T-helper 2 cell (primary cell): Measurements from ENCODE around the gene C12orf75.
"Not testable (repeated sequence)": the region's sequence is repeated elsewhere in the genome, so short reads cannot be mapped to it uniquely, and the experiment has no call there.

Experiments used
- DNase-seq, 5 experiments: peaks; one replicate each; pipeline versions ENCODE4 v3.0.0 to v3.0.0-alpha.2; 2012 to 2022
- total RNA-seq, 2 donors: gene quantifications; one replicate each; lab custom pipeline; 2026; lab: John Stamatoyannopoulos, UW

Gene C12orf75
- total RNA-seq = 7.2 to 17.4 reads per million in 2 donors

DNA sequence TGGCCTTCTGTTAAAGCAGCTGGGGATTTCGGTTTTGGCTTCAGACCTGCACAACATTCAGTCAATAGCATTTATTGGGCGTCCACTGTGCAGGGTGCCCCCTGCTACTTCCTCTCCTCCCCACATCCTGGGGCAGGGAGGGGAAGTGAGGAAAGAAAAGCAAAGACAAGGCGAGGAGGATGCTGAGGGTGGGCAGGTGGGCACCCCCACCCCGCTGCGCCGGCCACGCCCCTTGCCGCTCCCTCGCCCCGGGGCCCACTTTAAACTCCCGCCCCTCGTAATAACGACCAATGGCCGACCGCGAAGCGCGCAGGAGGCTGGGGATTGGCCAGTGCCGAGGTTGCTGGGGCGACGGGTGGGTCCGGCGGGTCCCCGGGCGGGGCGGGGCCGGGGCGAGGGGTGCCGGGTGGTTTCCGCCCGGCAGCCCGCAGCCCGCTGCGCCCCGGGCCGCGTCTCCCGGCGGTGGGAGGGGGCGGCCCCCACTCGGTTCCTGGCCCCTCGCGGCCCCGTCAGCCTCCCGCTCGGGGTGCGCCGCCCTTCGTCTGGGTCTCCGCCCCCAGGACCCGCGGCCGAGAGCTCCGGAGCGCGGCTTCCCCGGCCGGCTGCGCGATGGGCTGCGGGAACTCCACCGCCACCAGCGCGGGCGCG lies at the start of gene C12orf75:
C12orf75 (plus strand) TSS at position 409 of the 648 bp plus-strand sequence; CDS start at position 610, 201 bp downstream.
- DNase-seq = peak; percentile 68 to 96 (median 78)

DNA sequence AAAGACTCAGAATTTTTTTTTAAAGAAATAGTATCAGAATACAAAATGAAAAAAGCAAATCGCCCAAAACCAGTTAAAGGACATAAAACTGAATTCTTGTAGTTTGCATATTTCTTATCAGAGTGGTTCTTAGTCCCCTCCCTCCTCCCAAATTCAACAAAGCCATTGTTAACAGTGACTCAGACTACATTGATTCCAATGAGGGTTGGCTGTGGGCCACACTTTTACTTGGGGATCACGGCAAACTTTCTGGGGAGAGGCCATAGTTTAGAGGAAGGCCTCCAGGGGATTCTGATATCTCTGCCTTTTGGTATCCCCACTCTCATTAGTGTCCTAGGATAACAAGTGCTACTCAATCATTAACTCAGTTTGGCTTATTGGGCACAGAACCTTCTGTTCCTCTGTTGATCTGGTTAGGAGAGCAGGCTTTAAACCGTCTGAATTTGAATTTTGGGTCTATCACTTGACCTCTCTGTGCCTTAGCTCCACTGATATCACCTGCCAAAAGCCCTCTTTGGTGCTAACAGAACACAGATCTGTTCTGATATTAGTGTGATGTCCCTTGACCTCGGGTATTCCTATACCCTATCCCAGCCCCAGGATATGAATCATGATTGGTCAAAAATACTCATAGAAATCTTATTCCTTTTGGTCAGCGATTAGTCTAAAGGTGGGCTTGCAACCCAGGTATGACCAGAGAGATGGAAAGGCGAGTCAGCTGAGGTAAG lies 49.4 kb upstream of the C12orf75 start:
- DNase-seq = no peak

DNA sequence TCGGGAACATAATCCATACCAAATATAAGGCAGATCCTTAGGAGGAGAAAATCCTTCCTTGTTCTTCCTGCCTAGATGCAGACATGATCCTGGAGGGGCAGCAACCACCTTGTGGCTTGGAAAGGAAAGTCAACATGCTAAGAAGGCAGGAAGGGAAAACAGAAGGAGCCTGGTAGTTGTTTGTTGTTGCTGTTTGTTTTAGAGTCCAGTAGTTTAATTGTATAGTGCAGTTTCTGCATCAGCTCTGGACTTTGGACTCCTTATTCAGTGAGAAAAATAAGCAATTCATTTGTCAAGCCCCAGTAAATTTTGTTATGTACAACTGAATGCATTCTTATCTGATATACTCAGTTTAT lies 48.8 kb upstream of the C12orf75 start:
- no peak for DNase-seq

DNA sequence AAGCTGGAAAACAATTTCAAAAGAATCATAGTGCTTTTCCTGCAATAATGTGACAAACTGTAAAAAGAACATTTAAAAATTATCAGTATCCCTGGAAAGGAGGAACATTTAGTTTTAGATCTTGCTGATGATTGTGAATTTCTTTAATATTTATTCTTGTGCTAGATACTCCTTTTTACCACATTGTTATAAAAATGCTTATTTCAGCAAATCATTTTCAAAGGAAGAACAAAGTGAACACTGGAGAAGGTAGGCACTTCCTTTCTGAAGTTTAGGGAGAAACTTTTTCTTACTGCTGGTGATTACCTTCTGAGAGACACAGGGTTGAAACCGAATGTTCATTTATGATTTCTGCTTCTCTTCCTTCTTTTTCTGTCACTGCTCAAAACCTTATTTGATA lies 45.1 kb upstream of the C12orf75 start:
- no peak for DNase-seq

DNA sequence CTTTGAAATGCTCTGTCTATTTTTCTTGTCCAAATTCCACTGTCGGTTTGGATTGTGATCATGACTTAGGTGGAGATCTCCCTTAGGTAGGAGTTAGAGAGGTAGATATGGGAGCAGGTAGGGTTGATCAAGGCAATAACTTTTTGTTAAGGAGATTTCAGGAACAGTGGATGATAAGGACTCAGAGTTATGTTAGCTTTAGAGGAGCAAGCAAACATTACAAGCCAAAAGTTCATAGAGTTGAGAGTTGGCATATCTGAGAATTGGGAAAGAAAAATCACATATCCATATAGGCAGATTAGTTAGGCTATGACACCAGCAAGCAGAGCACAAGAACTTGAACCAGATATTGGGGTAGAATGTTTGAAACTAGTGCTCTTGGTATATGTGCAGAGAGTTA lies 43.1 kb upstream of the C12orf75 start:
- no peak for DNase-seq

DNA sequence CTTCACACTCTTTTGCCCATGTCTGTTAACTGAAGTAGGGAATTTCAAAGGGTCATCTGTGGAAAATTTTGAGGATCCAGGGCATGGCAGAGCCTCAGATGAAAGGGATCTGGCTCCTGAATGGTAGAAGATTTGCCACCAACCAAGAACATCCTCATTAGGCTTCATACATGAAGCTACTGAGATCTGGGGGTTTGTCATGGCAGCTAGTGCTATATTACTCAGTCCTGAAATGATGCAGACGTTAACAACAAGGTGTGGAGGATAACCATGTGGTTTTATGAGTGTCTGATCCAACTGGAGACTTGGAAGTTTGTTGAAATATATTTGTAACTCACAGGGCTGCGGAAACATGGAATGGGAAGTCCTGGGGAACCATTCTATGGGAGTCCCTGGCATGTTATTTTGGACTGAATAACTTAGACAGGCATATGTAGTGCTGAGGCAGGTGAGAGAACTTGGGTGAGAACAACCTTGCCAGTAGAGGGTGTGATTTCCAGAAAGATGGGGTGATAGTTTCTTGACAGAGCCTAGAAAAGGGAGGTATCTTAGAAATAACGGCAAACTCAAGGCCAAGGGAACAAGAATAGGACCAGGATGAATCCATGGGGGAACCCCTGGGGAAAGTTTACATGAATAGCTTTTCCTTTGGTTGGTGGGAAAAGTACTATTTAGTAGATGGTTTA lies 42.0 kb upstream of the C12orf75 start:
- DNase-seq = peak in 1 of 5 experiments; percentile 22

DNA sequence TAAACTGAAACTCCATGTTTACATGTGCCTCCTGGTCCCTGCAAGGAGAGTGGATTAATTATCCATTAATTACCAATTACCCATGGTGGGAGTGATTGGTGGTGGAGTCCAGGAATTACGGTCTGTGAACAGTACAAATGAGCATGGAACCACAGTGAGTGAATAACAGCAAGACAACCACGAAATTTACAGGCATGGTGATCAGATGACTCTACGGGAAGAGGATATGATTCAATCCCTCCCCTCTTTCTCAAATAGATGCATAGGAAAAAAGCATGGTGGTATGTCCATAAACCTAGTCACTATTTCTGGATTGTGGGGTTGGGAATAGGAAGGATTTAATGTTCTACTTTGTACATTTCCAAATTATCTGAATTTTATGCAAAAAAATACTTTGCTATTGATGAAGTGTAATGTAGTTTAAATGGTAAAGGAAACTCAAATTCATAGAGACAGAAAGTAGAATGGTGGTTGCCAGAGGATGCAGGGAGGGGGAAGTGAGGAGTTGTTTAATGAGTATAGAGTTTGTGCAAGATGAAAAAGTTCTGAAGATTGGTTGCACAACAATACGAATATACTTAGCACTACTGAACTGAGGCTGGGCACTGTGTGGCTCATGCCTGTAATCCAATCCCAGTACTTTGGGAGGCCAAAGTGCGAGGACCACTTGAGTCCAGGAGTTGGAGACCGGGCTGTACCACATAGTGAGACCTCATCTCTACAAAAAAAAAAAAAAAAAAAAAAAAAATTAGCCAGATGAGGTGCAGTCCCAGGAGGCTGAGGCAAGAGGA lies 41.2 kb upstream of the C12orf75 start:
- DNase-seq = peak in 1 of 5 experiments; percentile 30

DNA sequence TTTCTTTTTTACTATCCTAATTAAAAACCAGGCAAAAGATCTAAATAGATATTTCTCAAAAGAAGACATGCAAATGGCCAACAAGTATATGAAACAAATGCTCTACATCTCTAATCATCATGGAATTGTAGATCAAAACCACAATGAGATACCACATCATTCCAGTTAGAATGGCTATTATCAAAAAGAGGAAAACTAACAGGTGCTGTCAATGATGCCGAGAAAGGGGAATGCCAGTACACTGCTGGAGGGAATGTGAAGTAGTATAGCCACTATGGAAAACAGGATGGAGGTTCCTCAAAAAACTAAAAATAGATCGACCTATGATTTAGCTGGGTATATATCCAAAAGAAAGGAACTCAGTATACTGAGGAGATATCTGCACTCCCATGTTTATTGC lies 39.0 kb upstream of the C12orf75 start:
- no peak for DNase-seq

DNA sequence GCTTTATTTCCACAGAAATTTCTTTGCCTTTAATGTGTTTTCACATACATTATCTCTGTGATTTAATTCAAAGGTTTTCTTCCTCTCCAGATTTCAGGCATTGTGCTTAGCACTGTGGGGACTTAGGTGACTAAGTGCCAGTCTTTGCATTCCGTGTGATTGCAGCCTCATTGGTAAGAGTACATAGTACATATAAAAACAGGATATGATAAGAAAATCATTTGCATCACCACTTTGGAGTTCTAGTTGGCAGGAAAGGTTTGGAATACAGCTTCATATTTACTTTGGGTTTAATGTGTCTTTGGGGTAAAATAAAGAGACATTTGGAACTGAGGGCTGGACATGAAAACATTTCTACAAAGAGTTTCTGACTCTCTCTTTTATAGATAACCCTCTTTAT lies 37.8 kb upstream of the C12orf75 start:
- no peak for DNase-seq

DNA sequence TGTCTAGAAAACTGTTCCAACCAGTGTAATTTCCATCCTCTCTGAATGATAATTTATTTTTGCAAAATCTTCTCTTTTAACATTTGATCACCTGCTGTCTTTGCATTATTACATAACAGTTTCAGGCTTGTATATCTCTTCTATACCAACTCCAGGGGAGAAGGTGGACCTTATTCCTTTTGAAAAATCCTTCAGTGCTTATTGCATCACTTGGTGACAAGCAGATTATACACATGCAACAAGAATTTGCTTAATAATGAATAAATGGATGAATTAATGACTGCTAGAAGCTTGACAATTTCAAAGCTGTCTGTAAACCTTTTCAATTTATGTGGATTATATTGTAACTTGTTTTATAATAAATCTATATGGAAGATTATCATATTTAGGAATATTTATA lies 37.3 kb upstream of the C12orf75 start:
- no peak for DNase-seq

DNA sequence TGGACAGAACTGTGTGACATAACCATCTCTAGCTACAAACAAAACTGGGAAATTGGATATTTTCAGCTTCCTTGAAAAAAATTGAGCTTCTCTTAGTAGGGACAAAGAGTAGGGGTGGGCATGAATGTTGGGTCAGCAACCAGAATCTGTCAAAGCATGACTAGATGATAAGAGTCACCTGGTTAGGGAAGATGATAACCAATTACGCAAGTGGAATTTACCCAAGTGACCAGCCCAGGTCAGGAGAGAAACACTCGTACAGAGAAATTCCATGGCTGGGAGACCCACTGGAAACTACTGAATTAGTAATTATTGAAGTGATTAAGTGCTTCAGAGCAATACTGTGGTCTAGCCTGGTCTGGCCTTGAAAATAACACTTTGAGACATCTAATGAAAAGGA lies 36.3 kb upstream of the C12orf75 start:
- DNase-seq = no peak

DNA sequence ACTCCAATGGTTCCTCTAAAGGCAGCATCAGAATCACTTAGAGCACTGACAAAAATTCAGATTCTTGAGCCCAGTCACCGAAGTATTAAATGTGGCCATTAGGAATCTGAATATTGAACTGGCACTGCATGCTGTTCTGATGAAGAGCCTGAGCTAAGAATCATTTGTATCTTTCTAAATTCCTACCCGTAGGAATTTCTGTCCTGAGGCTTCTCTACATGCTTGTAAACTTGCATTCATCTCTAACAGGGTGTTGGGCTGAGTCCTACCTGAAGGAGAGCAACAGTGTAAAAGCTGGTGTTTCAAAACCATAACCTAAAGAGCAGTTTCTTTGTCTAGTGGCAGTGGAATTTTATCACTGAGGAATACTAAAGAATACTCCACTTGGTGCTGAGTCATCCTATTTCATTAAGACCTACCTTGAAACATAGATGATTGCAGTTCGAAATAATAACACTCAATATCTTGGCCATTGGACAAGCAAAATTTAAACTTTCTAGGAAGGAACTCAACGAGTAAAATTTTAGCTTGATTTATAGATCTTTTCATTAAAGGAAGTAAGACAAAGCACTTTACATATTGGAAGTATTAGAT lies 35.5 kb upstream of the C12orf75 start:
- DNase-seq = no peak

DNA sequence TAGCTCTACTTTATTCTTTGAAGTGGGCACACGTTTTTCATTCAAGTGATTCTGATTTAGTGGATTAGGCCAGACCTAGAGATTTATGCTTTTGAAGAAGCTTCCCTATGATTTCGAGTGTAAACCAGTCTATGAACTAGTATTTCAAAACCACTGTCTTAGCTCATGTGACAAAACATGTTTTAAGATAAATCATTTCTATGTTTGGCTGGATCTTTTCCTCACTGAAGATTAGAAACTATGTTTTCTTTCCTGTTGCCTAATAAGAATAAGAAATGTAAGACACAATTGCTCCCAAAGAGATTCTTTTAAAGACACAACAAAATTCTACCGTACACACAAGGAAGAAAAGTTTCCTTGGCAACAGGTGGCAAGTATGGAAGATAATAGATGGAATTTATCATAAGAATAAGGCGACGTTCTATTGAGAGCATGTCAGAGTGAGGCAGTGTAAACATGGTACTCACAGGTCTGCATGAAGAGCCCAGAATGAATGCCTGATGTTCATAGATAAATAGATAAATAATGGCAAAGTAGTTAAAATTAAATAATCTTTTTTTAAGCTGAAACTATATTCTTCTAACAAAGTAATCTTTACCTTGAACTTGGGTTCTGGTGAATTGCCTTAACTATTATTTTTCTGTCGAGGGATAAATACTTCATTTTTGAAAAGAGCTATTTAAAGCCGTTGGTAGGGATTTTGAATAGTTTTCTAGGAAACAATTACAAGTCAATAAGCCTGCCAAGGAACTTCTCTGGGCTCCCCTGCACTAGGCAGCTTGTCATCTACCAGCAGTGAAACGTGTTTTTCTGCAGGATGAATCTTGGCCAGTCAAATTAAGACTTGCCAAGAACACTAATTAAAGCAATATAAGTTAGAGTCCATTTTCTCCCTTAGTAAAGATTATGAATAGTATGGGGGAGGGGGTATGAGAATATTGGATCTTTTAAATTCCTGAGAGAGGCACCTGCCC lies 34.1 kb upstream of the C12orf75 start:
- DNase-seq = no peak

DNA sequence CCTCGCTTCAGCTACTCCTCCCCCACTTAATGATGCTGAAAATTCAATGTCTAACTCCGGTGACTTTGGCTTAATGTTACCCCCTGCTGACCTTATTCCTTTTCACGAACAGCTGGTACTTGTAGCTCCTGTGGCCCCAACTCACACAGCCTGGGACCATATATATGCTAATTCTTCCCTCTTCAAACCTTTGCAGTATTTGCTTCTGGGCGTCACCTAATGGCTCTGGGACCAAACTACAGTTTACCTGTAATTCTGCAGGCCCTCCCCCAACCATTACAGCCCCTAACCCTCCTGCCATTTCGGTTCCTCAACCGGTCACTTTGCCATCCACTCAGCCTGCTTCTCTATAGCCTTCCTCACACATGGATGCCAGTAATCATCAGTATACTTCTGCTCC lies 29.6 kb upstream of the C12orf75 start:
- DNase-seq = no peak

DNA sequence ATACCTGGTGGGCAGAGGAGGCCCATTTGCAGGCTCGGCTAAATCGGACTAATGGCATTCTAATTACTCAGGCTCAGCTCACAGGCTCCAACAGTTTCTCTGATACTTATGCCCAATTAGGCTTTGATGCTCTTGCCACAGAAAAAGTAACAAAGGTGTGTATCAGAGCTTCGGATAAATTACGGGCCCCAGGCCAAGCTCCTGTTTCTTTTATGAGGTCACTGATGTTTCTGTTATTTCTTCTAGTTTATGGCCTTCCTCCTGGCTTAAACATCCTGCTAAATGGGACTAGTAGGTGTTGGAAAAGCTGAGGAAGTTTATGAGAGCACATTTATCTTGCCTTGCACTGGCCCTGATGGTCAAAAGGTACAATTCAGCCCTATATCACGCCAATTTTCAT lies 28.8 kb upstream of the C12orf75 start:
- no peak for DNase-seq

DNA sequence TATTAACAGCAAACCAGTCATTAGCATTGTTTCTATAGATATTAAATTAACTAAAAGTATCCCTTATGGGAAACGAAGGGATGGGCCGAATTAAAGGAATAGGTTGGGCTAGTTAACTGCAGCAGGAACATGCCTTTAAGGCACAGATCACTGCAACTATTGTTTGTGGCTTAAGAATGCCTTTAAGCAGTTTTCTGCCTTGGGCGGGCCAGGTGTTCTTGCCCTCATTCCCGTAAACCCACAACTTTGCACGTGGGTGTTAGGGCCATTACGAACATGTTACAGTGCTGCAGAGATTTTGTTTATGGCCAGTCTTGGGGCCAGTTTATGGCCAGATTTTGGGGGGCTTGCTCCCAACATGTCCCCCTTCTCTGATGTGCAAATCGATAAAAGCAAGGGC lies 27.5 kb upstream of the C12orf75 start:
- DNase-seq = not testable (repeated sequence)

DNA sequence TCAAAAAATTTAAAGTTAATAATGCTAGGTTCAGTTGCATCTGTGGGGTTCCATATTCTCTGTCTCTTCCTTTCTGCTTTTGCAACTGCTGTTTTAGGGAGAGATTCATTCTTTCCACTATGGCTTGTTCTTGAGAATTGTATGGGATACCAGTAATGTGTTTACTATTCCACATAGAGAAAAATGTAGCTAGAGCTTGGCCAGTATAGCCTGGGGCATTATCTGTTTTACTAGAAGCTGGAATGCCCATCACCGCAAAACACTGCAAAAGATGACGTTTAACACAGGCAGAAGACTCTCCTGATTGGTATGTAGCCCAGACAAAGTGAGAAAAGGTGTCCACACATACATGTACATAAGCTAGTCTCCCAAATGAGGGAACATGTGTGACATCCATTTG lies 25.9 kb upstream of the C12orf75 start:
- DNase-seq = not testable (repeated sequence)

DNA sequence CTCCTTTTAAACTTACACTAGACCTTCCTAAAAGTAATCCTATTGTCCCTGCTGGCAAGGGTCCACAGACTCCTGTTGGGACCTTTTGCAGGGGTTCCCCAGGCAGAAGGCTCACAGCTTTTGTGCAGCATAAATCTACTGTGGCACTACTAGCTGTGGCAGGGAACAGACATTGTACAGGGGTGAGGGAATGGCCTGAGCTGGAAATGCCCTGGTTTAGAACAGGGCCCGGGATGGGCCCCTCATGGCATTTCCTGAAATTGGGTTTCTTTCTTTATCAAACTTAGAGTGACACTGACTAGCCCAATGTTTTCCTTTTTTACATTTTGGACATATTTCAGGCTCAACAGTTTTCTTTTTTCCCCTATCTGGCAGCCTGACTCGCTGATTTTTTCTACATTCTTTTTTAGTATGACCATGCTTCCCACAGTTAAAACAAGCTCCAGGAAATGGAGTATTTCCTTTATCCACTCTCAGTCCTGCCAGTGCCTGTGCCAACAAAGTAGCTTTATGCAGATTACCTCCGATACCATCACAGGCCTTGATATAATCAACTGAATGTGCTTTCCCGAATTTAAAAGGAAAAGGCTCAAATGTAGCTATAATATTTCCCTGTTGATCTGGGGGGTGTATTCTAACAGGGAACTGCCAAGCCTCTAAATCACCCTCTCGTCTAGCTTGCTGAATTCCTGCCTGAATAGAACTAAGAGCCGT lies 22.7 kb upstream of the C12orf75 start:
- not testable (repeated sequence) for DNase-seq

DNA sequence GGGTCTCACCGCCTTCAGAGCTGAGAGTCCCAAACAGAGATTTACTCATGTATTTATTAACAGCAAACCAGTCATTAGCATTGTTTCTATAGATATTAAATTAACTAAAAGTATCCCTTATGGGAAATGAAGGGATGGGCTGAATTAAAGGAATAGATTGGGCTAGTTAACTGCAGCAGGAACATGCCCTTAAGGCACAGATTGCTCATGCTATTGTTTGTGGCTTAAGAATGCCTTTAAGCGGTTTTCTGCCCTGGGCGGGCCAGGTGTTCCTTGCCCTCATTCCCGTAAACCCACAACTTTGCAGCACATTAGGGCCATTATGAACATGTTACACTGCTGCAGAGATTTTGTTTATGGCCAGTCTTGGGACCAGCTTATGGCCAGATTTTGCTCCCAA lies 21.7 kb upstream of the C12orf75 start:
- DNase-seq = not testable (repeated sequence)

DNA sequence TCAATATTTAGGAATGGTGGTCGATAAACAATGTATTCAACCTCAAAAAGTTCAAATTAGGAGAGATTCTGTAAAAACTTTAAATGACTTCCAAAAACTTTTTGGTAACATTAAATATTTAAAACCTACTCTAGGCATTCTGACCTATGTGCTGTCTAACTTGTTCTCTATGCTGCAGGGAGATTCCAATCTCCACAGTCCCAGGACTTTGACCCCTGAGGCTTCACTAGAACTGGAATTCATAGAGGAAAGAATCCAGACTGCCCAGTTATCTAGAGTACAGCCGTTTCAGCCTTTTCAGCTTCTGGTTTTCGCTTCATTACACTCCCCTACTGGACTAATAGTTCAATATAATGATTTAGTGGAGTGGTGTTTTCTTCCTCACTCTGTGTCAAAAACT lies 21.1 kb upstream of the C12orf75 start:
- not testable (repeated sequence) for DNase-seq
